Mesenchymal stem cell (in vitro differentiated cells and primary cell): ENCODE measurements around the gene GPR141.

Experiments
- DNase-seq: peaks from one replicate; pipeline ENCODE4 v3.0.0-alpha.2; 2013
- H2AFZ ChIP-seq: one replicate; pipeline ENCODE4 v1.6.1; 2013; ENCODE audit warnings: low read depth, mild to moderate bottlenecking, control low read depth, inconsistent platforms, low read length, moderate library complexity
- H2AK5ac ChIP-seq: 2 replicates; pipeline ENCODE4 v1.6.1; 2013; ENCODE audit warnings: low read length, moderate library complexity, mild to moderate bottlenecking, inconsistent platforms; ENCODE audit not compliant: severe bottlenecking
- H2BK120ac ChIP-seq: one replicate; pipeline ENCODE4 v1.6.1; 2013; ENCODE audit warnings: low read depth, mild to moderate bottlenecking, inconsistent platforms, low read length, moderate library complexity
- H2BK12ac ChIP-seq, 2 experiments: one replicate each; pipeline ENCODE4 v1.6.1; 2013; ENCODE audit warnings: inconsistent platforms in 2 of 2, low read length in 2 of 2, mild to moderate bottlenecking in 2 of 2, moderate library complexity in 2 of 2, control low read depth in 1 of 2
- H2BK15ac ChIP-seq: one replicate; pipeline ENCODE4 v1.6.1; 2013; ENCODE audit warnings: mild to moderate bottlenecking, low read depth, inconsistent platforms; ENCODE audit not compliant: poor library complexity, severe bottlenecking
- H2BK5ac ChIP-seq: 2 replicates; pipeline ENCODE4 v1.6.1; 2013; ENCODE audit warnings: low read depth, mild to moderate bottlenecking, low read length, control low read depth, inconsistent platforms; ENCODE audit not compliant: poor library complexity, severe bottlenecking
- H3K14ac ChIP-seq, 2 experiments: one replicate each; pipeline ENCODE4 v1.6.1; 2013; ENCODE audit warnings: inconsistent platforms in 2 of 2, low read length in 2 of 2, control low read depth in 1 of 2, mild to moderate bottlenecking in 1 of 2, moderate library complexity in 1 of 2
- H3K18ac ChIP-seq, 2 experiments: one replicate each; pipeline ENCODE4 v1.6.1; 2013; ENCODE audit warnings: inconsistent platforms in 2 of 2, low read length in 2 of 2, control low read depth in 1 of 2, low read depth in 1 of 2, mild to moderate bottlenecking in 1 of 2
- H3K23ac ChIP-seq, 2 experiments: one replicate each; pipeline ENCODE4 v1.6.1; 2013; ENCODE audit warnings: inconsistent platforms in 2 of 2, low read length in 2 of 2, mild to moderate bottlenecking in 2 of 2, moderate library complexity in 2 of 2, control low read depth in 1 of 2
- H3K27ac ChIP-seq: 2 replicates; pipeline ENCODE4 v1.5.1; 2013; ENCODE audit warnings: mild to moderate bottlenecking, moderate library complexity, low read length, control low read depth, inconsistent platforms; ENCODE audit not compliant: poor library complexity, severe bottlenecking
- H3K27me3 ChIP-seq, 2 experiments: 2 replicates each; pipeline versions ENCODE4 v1.6.1 to v1.7.0; 2013; ENCODE audit warnings: low read length in 2 of 2, mild to moderate bottlenecking in 2 of 2, moderate library complexity in 2 of 2, control low read depth in 1 of 2, inconsistent platforms in 1 of 2; ENCODE audit not compliant: control insufficient read depth in 1 of 2, insufficient read depth in 1 of 2
- H3K36me3 ChIP-seq, 2 experiments: 2 replicates each; pipeline versions ENCODE4 v1.6.1 to v1.7.0; 2013; ENCODE audit warnings: low read length in 2 of 2, control low read depth in 1 of 2, inconsistent platforms in 1 of 2, low read depth in 1 of 2, mild to moderate bottlenecking in 1 of 2; ENCODE audit not compliant: insufficient read depth in 2 of 2, control insufficient read depth in 1 of 2
- H3K4ac ChIP-seq, 2 experiments: one replicate each; pipeline ENCODE4 v1.6.1; 2013; ENCODE audit warnings: inconsistent platforms in 2 of 2, low read length in 2 of 2, mild to moderate bottlenecking in 2 of 2, moderate library complexity in 2 of 2, control low read depth in 1 of 2, low read depth in 1 of 2
- H3K4me1 ChIP-seq: 2 replicates; pipeline ENCODE4 v1.6.1; 2013; ENCODE audit warnings: low read depth, low read length, control low read depth; ENCODE audit not compliant: control insufficient read depth, insufficient read depth
- H3K4me2 ChIP-seq: 2 replicates; pipeline ENCODE4 v1.6.1; 2013; ENCODE audit warnings: low read length, mild to moderate bottlenecking, inconsistent platforms; ENCODE audit not compliant: poor library complexity, severe bottlenecking
- H3K4me3 ChIP-seq, 2 experiments: 2 replicates each; pipeline versions ENCODE4 v1.5.1 to v1.7.0; 2013; ENCODE audit warnings: low read length in 2 of 2, mild to moderate bottlenecking in 2 of 2, control low read depth in 1 of 2, low read depth in 1 of 2; ENCODE audit not compliant: insufficient read depth in 1 of 2
- H3K79me1 ChIP-seq: replicated peaks from 2 replicates; pipeline ENCODE4 v1.6.1; 2013; ENCODE audit warnings: mild to moderate bottlenecking, control low read depth, low read length, inconsistent platforms; ENCODE audit not compliant: poor library complexity, severe bottlenecking
- H3K9ac ChIP-seq: 2 replicates; pipeline ENCODE4 v1.7.0; 2013; ENCODE audit warnings: mild to moderate bottlenecking, low read length, moderate library complexity
- H3K9me3 ChIP-seq: 2 replicates; pipeline ENCODE4 v1.7.0; 2013; ENCODE audit warnings: mild to moderate bottlenecking, low read length; ENCODE audit not compliant: control insufficient read depth
- H4K8ac ChIP-seq: one replicate; pipeline ENCODE4 v1.6.1; 2013; ENCODE audit warnings: inconsistent platforms, mild to moderate bottlenecking, low read length, moderate library complexity
- H4K91ac ChIP-seq: one replicate; pipeline ENCODE4 v1.6.1; 2013; ENCODE audit warnings: mild to moderate bottlenecking, low read length, inconsistent platforms
- WGBS: methylation state at CpG from one replicate; pipeline ENCODE4 v1.1.7; 2013; ENCODE audit warnings: mixed read lengths; 5-methylcytosine and 5-hydroxymethylcytosine counted together

Gene GPR141

GRCh38 chr7:37686556-37687345 is 3.2 kb downstream of the GPR141 start:
- no peaks in the 10 kb centered on the region for H3K9me3 ChIP-seq
- H3K79me1 ChIP-seq, result no peaks in the 10 kb centered on the region
- no peaks in the 10 kb centered on the region for H3K36me3 ChIP-seq
- WGBS, result 61% methylated on average over 4 of the region's 4 CpGs
- no peak overlapping the region for H2AK5ac ChIP-seq
- DNase-seq, result no peak
- no peak overlapping the region for H4K8ac ChIP-seq
- H3K9ac ChIP-seq, result no peak overlapping the region
- no peak overlapping the region for H3K18ac ChIP-seq
- no peak overlapping the region for H3K14ac ChIP-seq
- H2BK12ac ChIP-seq, result no peak overlapping the region
- H3K27me3 ChIP-seq, result no peaks in the 10 kb centered on the region
- no peak overlapping the region for H3K4ac ChIP-seq
- H2BK5ac ChIP-seq, result no peak overlapping the region
- H3K23ac ChIP-seq, result no peak overlapping the region
- H3K4me2 ChIP-seq, result no peak overlapping the region
- H2BK15ac ChIP-seq, result no peak overlapping the region
- no peak overlapping the region for H3K27ac ChIP-seq
- no peak overlapping the region for H4K91ac ChIP-seq
- no peak overlapping the region for H2BK120ac ChIP-seq
- no peak overlapping the region for H2AFZ ChIP-seq
- no peaks in the 10 kb centered on the region for H3K4me1 ChIP-seq
- no peak overlapping the region for H3K4me3 ChIP-seq

- Histone ChIP-seq H4K8ac (no peak overlapping the region), H3K9me3 (no peaks in the 10 kb centered on the region), H2AFZ (no peak overlapping the region), H2BK15ac (no peak overlapping the region), H3K36me3 (no peaks in the 10 kb centered on the region), H3K27me3 (no peaks in the 10 kb centered on the region), H3K23ac (no peak overlapping the region), H2BK5ac (no peak overlapping the region), H2BK12ac (no peak overlapping the region), H3K14ac (no peak overlapping the region), H3K4me2 (no peak overlapping the region), H3K9ac (no peak overlapping the region), H3K4me3 (no peak overlapping the region), H3K4ac (no peak overlapping the region), H3K18ac (no peak overlapping the region), H3K79me1 (no peaks in the 10 kb centered on the region), H4K91ac (no peak overlapping the region), H2BK120ac (no peak overlapping the region), H3K27ac (no peak overlapping the region), H3K4me1 (no peaks in the 10 kb centered on the region), H2AK5ac (no peak overlapping the region)
- DNase-seq, result no peak
- WGBS, result 85% methylated on average over 11 of the region's 11 CpGs
Measured at GRCh38 chr7:37690206-37690605, 6.6 kb downstream of the GPR141 start.

- no peak overlapping the region for H4K91ac ChIP-seq
- no peaks in the 10 kb centered on the region for H3K4me1 ChIP-seq
- H3K18ac ChIP-seq, result no peak overlapping the region
- no peak overlapping the region for H3K4me2 ChIP-seq
- H3K4me3 ChIP-seq, result no peak overlapping the region
- no peak overlapping the region for H3K27ac ChIP-seq
- H3K14ac ChIP-seq, result no peak overlapping the region
- no peak overlapping the region for H2AFZ ChIP-seq
- no peak overlapping the region for H2BK15ac ChIP-seq
- H2BK12ac ChIP-seq, result no peak overlapping the region
- no peak overlapping the region for H4K8ac ChIP-seq
- no peak overlapping the region for H3K4ac ChIP-seq
- H3K9me3 ChIP-seq, result no peaks in the 10 kb centered on the region
- 76% methylated on average over 4 of the region's 4 CpGs for WGBS
- H3K9ac ChIP-seq, result no peak overlapping the region
- DNase-seq, result no peak
- no peak overlapping the region for H2BK5ac ChIP-seq
- no peak overlapping the region for H3K23ac ChIP-seq
- H3K79me1 ChIP-seq, result no peaks in the 10 kb centered on the region
- H2BK120ac ChIP-seq, result no peak overlapping the region
- H3K36me3 ChIP-seq, result no peaks in the 10 kb centered on the region
- no peak overlapping the region for H2AK5ac ChIP-seq
- H3K27me3 ChIP-seq, result no peaks in the 10 kb centered on the region
Measured at GRCh38 chr7:37694208-37695094, 10.9 kb downstream of the GPR141 start.

GRCh38 chr7:37698276-37698675 is 14.7 kb downstream of the GPR141 start:
- no peak overlapping the region for H2BK120ac ChIP-seq
- 72% methylated on average over 4 of the region's 4 CpGs for WGBS
- H3K4me2 ChIP-seq, result no peak overlapping the region

More at GRCh38 chr7:37698276-37698675, 14.7 kb downstream of the GPR141 start:
- DNase-seq, result no peak
- Histone ChIP-seq H3K18ac (no peak overlapping the region), H3K79me1 (no peaks in the 10 kb centered on the region), H3K27ac (no peak overlapping the region), H3K9ac (no peak overlapping the region), H3K4me3 (no peak overlapping the region), H2BK5ac (no peak overlapping the region), H3K14ac (no peak overlapping the region), H3K27me3 (no peaks in the 10 kb centered on the region), H2BK12ac (no peak overlapping the region), H2BK15ac (no peak overlapping the region), H3K9me3 (no peaks in the 10 kb centered on the region), H2AK5ac (no peak overlapping the region), H3K36me3 (no peaks in the 10 kb centered on the region), H4K91ac (no peak overlapping the region), H4K8ac (no peak overlapping the region), H3K4ac (no peak overlapping the region), H3K4me1 (no peaks in the 10 kb centered on the region), H3K23ac (no peak overlapping the region), H2AFZ (no peak overlapping the region)
